Left ventricle myocardium inferior (tissue), 1 donor: ENCODE measurements around the gene RPUSD3. TPM values are rescaled to one million over a fixed set of nuclear protein-coding genes. Genes with fewer than 3 reads are reported as not detected.

Experiments
- DNase-seq: peaks from one replicate; pipeline ENCODE4 v3.0.0-alpha.2; 2020
- H3K27ac ChIP-seq: fragments of 200-600 bp; replicated peaks from 2 replicates; pipeline ENCODE4 v1.8.0; 2021
- H3K27me3 ChIP-seq: fragments of 200-600 bp; 2 replicates; pipeline ENCODE4 v1.8.0; 2021; ENCODE audit warnings: low read depth
- H3K36me3 ChIP-seq: fragments of 200-600 bp; 2 replicates; pipeline ENCODE4 v1.8.0; 2021
- H3K4me1 ChIP-seq: fragments of 200-600 bp; 2 replicates; pipeline ENCODE4 v1.8.0; 2021
- H3K4me3 ChIP-seq: fragments of 200-600 bp; 2 replicates; pipeline ENCODE4 v1.8.0; 2021; ENCODE audit warnings: mild to moderate bottlenecking, moderate library complexity
- H3K9me3 ChIP-seq: fragments of 200-600 bp; replicated peaks from 2 replicates; pipeline ENCODE4 v1.8.0; 2021
- intact Hi-C: fragments of 100-400 bp; cut with micrococcal nuclease; formaldehyde crosslinking; loops from one replicate; pipeline ENCODE4 v1.11.0; 2022
- total RNA-seq: library from RNA; stranded (reverse); fragmentation: NEBNext Ultra II Directional; extraction: Animal tissue kit (Norgen Biotek cat#: 25700); gene quantifications from one replicate; pipeline ENCODE4 v1.2.1, GENCODE V29; 2021
- TF ChIP-seq, protein P1 (sequence below): fragments of 200-600 bp; IDR thresholded peaks from 2 replicates; pipeline ENCODE4 v1.8.0; 2021; ENCODE audit warnings: antibody characterized with exemption, mild to moderate bottlenecking, borderline replicate concordance
- donor health status: DM: no; HTN: yes; CAD: no; lungs with severe emphysema.

RPUSD3 gene
- total RNA-seq, 1 donor from 2014 or later, result 35.7 TPM

- TF ChIP-seq, protein P1, sequence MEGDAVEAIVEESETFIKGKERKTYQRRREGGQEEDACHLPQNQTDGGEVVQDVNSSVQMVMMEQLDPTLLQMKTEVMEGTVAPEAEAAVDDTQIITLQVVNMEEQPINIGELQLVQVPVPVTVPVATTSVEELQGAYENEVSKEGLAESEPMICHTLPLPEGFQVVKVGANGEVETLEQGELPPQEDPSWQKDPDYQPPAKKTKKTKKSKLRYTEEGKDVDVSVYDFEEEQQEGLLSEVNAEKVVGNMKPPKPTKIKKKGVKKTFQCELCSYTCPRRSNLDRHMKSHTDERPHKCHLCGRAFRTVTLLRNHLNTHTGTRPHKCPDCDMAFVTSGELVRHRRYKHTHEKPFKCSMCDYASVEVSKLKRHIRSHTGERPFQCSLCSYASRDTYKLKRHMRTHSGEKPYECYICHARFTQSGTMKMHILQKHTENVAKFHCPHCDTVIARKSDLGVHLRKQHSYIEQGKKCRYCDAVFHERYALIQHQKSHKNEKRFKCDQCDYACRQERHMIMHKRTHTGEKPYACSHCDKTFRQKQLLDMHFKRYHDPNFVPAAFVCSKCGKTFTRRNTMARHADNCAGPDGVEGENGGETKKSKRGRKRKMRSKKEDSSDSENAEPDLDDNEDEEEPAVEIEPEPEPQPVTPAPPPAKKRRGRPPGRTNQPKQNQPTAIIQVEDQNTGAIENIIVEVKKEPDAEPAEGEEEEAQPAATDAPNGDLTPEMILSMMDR, result no peak
- Histone ChIP-seq H3K36me3 (peaks cover 59% of the 10 kb centered on the region), H3K4me3 (peak overlapping the region; percentile 98), H3K4me1 (peaks cover 61% of the 10 kb centered on the region), H3K27me3 (no peaks in the 10 kb centered on the region), H3K27ac (no peak overlapping the region), H3K9me3 (no peaks in the 10 kb centered on the region)
- intact Hi-C loops, result no loop called here
- no peak for DNase-seq
These were observed 49.4 kb downstream of the RPUSD3 start for GRCh38 chr3:9794400-9794799.

DNA sequence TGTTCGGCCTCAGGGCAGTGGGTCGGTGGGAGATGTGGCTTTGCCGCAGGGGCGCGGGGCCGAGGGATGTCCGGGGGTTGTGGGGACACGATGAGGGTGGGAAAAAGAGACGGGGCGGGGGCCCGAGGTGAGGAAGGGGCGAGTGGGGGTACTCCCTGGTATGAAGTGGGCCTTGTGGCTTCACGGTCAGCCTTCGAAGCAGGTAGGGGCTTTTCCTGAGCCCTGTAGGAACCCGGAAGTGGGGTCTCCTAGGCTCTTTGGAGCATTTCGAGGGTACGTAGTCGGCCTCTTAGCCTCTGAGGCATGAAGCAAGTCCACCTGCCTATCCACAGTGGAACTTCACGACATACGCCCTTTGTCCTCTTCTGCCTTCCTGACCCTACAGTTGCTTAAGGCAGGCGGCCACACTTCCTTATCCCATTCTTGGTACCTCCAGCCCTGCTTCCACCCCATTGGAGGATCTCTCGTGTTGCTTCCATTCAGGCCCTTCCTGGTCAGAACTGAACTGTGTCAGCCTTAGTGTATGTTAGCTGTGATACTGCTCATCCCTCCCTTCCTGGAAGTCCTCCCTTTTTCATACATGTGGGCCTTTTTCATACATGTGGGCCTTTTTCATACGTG is 50.5 kb downstream of the RPUSD3 start:
- H3K4me3 ChIP-seq, result peak overlapping the region; percentile 98
- peaks cover 56% of the 10 kb centered on the region for H3K36me3 ChIP-seq
- H3K27ac ChIP-seq, result peak overlapping the region; percentile 99
- H3K4me1 ChIP-seq, result peaks cover 61% of the 10 kb centered on the region
- no peaks in the 10 kb centered on the region for H3K27me3 ChIP-seq
- TF ChIP-seq, protein P1, result no peak
- DNase-seq, result no peak
- no peaks in the 10 kb centered on the region for H3K9me3 ChIP-seq
- intact Hi-C loops, result no loop called here

DNA sequence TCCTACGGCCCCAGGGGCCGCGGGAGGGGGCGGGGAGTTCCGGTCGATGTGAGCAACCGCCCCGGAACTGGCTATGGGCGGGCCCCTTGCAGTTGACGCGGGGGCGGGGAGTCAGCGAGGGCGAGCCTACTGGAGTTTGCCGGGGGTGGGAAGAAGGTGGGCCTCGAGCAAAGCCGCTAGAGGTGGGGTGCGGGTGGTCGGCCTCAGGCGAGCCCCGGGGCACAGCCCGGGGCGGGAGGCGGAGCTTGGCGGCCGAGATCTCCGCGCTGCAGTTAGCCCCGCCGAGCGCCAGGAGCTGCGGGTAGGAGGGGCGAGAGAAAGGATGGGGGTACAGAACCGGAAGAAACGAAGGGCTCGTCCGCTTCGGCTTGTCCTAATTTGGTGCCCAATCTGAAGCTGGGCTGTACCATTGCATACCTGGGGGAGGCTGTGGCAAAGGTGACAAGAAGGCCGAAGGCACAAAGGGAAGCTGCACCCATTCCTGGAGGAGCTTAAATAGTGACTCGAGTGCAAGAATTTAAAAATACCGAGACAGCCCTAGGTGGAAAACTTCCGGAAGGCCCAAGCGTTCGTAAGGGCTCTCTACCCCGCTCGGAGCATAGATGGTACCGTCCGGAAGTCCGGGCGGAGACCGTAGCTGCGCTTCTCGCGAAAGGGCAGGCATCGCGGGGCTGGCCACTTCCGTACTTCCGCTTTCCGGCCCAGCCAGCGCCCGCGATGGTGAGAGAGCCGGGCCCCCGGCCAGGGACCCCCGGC is 51.2 kb downstream of the RPUSD3 start, which contains the start of the genes ARPC4 and TADA3:
Gene ARPC4 (plus strand): TSS at position 678 of the 756 bp plus-strand sequence. CDS start 40 bp downstream, at position 718.
Gene TADA3 (minus strand): TSS at position 69 of the 756 bp plus-strand sequence. CDS start 1,007 bp downstream, outside the sequence.
- Histone ChIP-seq H3K27ac (peak within 1 kb of the TSS; percentile 99), H3K27me3 (no peaks in the 10 kb centered on the region), H3K4me3 (peak within 1 kb of the TSS; percentile 98), H3K4me1 (peaks cover 61% of the 10 kb centered on the region), H3K36me3 (peaks cover 55% of the 10 kb centered on the region), H3K9me3 (no peaks in the 10 kb centered on the region)
- peak; percentile 94 for DNase-seq
- intact Hi-C loops, result no loop called here
- TF ChIP-seq, protein P1, result peak; percentile 33

DNA sequence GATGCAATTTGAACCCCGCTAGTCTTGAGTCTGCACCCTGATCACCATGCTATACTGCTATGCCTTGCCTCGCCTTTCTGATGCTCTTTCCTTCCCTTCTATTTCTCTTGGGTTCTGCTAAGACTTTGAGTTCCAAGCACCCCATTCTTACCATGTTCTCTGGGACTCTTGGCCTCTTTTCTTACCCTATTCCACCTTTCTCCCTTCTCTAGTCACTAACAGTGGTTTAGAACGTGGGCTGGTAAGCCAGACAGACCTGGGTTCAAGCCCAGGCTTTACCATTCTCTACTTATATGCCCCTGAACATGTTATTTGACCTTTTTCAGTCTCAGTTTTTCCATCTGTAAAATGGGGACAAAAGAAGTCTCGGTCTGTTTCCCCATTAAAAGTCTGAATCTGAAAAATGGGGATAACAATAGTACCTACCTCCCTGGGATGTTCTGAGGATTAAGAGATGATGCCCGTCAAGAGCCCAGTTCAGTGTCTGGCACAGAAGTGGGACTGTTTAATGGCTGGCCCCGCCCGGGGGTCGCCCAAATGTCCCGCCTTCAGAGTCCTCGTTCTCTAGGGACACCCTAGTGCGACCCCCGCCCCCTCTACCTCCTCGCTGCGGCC is 51.9 kb downstream of the RPUSD3 start:
- TF ChIP-seq, protein P1, result no peak
- H3K9me3 ChIP-seq, result no peaks in the 10 kb centered on the region
- peaks cover 56% of the 10 kb centered on the region for H3K36me3 ChIP-seq
- peak overlapping the region; percentile 99 for H3K27ac ChIP-seq
- peak overlapping the region; percentile 98 for H3K4me3 ChIP-seq
- intact Hi-C loops, result no loop called here
- H3K27me3 ChIP-seq, result no peaks in the 10 kb centered on the region
- no peak for DNase-seq
- H3K4me1 ChIP-seq, result peaks cover 61% of the 10 kb centered on the region

DNA sequence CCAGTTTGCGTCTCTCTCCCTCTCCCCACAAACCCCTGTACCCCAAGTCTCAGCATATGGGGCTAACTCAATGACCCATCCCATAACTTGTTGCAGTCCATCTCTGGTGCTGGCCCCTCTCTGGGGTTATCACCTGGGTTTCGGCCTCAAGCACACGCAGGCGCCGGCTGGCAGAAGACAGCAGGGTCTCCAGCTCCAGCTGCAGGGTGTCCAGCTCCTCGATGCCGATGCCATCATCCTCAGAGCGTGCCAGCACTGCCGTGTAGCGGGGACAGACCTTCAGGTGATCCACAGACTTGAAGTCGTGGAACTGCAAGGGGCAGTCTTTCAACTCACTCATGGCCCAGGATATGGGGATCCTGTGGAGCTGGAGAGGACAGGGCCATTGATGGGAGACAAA is 52.7 kb downstream of the RPUSD3 start:
- H3K27me3 ChIP-seq, result no peaks in the 10 kb centered on the region
- H3K36me3 ChIP-seq, result peaks cover 62% of the 10 kb centered on the region
- no peak for DNase-seq
- no peaks in the 10 kb centered on the region for H3K9me3 ChIP-seq
- H3K27ac ChIP-seq, result peak overlapping the region; percentile 99
- peaks cover 57% of the 10 kb centered on the region for H3K4me1 ChIP-seq
- TF ChIP-seq, protein P1, result no peak
- intact Hi-C loops, result no loop called here
- no peak overlapping the region for H3K4me3 ChIP-seq
